ENCODE data around the gene SMPD4.
"Not testable (repeated sequence)": the region's sequence is repeated elsewhere in the genome, so short reads cannot be mapped to it uniquely, and the experiment has no call there.

SMPD4 gene

DNA sequence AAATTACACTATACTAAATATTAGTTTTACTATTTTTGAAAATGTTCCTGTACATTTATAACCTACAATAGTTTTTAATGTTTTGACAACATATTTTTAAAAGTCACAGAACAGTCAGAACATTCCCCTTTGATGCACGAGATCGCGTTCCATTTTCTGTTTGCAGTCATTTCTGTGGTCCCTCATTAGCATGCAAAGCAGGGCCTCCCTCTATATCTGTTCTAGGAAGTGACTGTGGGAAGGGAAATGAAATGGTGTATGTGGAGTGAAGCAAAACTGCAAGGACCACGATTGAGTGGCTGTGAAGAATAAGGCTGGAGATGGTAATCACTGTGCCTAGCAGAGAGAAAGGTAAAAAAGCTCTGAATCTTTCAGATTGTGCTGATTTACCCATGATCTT lies 41.1 kb upstream of the SMPD4 start:
- not testable (repeated sequence) for H3K27ac ChIP-seq (ENCODE audit: low read depth, low read length); H3K4me3 ChIP-seq (ENCODE audit: insufficient read depth, low read length, poor library complexity, severe bottlenecking); H3K4me2 ChIP-seq (ENCODE audit: low read depth, low read length, poor library complexity, severe bottlenecking); H3K9me3 ChIP-seq (ENCODE audit: insufficient read depth, low read length); H4K20me1 ChIP-seq (ENCODE audit: low read depth, low read length); H3F3A ChIP-seq (ENCODE audit: insufficient read depth); H3K9ac ChIP-seq (ENCODE audit: low read length); H3K79me2 ChIP-seq (ENCODE audit: insufficient read depth, low read length); H2AFZ ChIP-seq (ENCODE audit: low read depth, low read length, severe bottlenecking); H3K27me3 ChIP-seq (ENCODE audit: low read length); H3K36me3 ChIP-seq (ENCODE audit: low read length); H3K9me2 ChIP-seq (replicated peaks; ENCODE audit: insufficient read depth, low read length)

DNA sequence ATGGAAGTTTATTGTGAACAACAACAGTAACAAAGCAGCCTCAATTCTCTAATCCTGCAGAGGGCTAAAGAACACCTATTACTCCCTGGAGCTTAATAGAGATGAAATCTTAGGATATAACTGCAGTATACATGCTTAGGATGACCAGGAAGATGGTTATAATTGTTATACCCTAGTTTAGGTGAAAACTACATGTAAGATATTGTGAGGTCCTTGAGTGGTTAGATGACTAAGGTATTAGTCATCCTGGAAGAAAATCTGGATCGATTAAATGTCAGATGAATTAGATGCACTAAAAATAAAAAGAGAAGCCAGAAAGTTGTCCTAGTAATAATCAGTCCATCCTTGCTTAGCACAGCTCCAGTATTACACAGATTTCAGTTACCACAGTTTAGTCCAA lies 39.1 kb upstream of the SMPD4 start:
- H3K9me3 ChIP-seq (ENCODE audit: insufficient read depth, low read length); H3K27me3 ChIP-seq (ENCODE audit: low read length); H3F3A ChIP-seq (ENCODE audit: insufficient read depth); H3K4me3 ChIP-seq (ENCODE audit: insufficient read depth, low read length, poor library complexity, severe bottlenecking); H3K27ac ChIP-seq (ENCODE audit: low read depth, low read length); H3K36me3 ChIP-seq (ENCODE audit: low read length); H3K79me2 ChIP-seq (ENCODE audit: insufficient read depth, low read length); H4K20me1 ChIP-seq (ENCODE audit: low read depth, low read length); H3K9ac ChIP-seq (ENCODE audit: low read length); H3K4me2 ChIP-seq (ENCODE audit: low read depth, low read length, poor library complexity, severe bottlenecking); H2AFZ ChIP-seq (ENCODE audit: low read depth, low read length, severe bottlenecking); H3K9me2 ChIP-seq (replicated peaks; ENCODE audit: insufficient read depth, low read length): not testable (repeated sequence)

DNA sequence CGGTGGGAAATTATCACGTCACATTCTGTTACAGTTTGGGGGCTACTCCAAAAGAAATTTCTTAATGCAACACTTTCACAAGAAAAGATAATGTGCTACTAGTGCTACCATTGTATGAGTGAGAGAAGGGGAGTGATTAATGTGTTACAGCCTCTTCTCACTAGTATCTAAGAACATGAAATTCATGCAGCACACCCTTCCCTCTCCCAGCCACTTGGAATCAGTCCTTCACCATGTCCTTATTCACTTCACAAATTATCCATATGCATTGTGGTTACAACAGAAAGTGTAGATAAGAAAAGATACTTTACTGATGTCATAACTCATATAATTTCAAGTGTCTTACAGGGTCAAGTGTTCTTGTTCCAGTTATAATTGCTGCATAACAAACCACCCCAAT lies 37.7 kb upstream of the SMPD4 start:
- not testable (repeated sequence) for H3K79me2 ChIP-seq (ENCODE audit: insufficient read depth, low read length); H2AFZ ChIP-seq (ENCODE audit: low read depth, low read length, severe bottlenecking); H4K20me1 ChIP-seq (ENCODE audit: low read depth, low read length); H3K27ac ChIP-seq (ENCODE audit: low read depth, low read length); H3K9ac ChIP-seq (ENCODE audit: low read length); H3K9me3 ChIP-seq (ENCODE audit: insufficient read depth, low read length); H3K36me3 ChIP-seq (ENCODE audit: low read length); H3K9me2 ChIP-seq (replicated peaks; ENCODE audit: insufficient read depth, low read length); H3K27me3 ChIP-seq (ENCODE audit: low read length); H3K4me2 ChIP-seq (ENCODE audit: low read depth, low read length, poor library complexity, severe bottlenecking); H3F3A ChIP-seq (ENCODE audit: insufficient read depth); H3K4me3 ChIP-seq (ENCODE audit: insufficient read depth, low read length, poor library complexity, severe bottlenecking)

DNA sequence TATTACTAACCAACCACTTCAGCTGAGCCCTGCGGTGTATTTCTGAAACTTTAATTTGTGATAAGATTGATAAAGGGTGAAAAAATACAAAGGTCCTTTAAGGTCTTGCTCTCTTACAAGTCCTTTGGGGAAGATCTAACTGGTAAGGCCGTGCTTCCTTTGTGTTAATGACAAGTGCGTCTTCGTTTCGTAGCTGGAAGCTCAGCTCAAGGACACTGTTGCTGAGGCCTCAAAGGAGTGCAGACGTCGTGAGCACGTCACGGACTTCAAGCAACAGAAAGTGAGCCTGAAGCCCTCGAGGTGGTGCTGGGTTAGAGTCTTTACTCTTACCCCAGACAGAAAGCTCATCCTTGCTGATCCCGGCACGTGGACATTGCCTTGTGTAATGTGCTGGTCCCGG lies 25.6 kb upstream of the SMPD4 start:
- not testable (repeated sequence) for H3K79me2 ChIP-seq (ENCODE audit: insufficient read depth, low read length); H3K27me3 ChIP-seq (ENCODE audit: low read length); H4K20me1 ChIP-seq (ENCODE audit: low read depth, low read length); H3K9me3 ChIP-seq (ENCODE audit: insufficient read depth, low read length); H3K9ac ChIP-seq (ENCODE audit: low read length); H3K27ac ChIP-seq (ENCODE audit: low read depth, low read length); H3K36me3 ChIP-seq (ENCODE audit: low read length); H3F3A ChIP-seq (ENCODE audit: insufficient read depth); H3K4me3 ChIP-seq (ENCODE audit: insufficient read depth, low read length, poor library complexity, severe bottlenecking); H3K9me2 ChIP-seq (replicated peaks; ENCODE audit: insufficient read depth, low read length); H2AFZ ChIP-seq (ENCODE audit: low read depth, low read length, severe bottlenecking); H3K4me2 ChIP-seq (ENCODE audit: low read depth, low read length, poor library complexity, severe bottlenecking)

DNA sequence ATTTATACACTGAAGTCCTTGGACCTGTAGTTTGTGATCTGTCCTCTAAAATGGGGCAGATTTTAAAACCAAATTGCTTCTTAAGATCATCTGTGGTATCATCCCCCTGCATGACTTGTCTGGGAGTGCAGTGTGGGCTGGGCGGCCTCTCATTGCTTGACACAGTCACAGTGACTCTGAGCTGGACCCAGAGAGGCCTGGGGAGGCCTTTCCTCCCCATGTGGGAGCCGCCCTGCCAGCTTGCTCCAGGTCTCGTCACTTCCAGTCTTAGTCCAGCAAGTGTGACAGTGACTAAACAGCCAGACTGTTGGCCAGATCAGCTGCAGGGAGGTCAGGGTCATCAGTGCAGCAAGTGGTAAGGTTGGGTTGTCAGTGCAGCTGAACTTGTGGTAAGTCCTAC lies 21.7 kb upstream of the SMPD4 start:
- not testable (repeated sequence) for H3K27me3 ChIP-seq (ENCODE audit: low read length); H3K27ac ChIP-seq (ENCODE audit: low read depth, low read length); H3K36me3 ChIP-seq (ENCODE audit: low read length); H3K4me2 ChIP-seq (ENCODE audit: low read depth, low read length, poor library complexity, severe bottlenecking); H3K4me3 ChIP-seq (ENCODE audit: insufficient read depth, low read length, poor library complexity, severe bottlenecking); H3F3A ChIP-seq (ENCODE audit: insufficient read depth); H3K9me2 ChIP-seq (replicated peaks; ENCODE audit: insufficient read depth, low read length); H3K79me2 ChIP-seq (ENCODE audit: insufficient read depth, low read length); H3K9ac ChIP-seq (ENCODE audit: low read length); H2AFZ ChIP-seq (ENCODE audit: low read depth, low read length, severe bottlenecking); H4K20me1 ChIP-seq (ENCODE audit: low read depth, low read length); H3K9me3 ChIP-seq (ENCODE audit: insufficient read depth, low read length)

DNA sequence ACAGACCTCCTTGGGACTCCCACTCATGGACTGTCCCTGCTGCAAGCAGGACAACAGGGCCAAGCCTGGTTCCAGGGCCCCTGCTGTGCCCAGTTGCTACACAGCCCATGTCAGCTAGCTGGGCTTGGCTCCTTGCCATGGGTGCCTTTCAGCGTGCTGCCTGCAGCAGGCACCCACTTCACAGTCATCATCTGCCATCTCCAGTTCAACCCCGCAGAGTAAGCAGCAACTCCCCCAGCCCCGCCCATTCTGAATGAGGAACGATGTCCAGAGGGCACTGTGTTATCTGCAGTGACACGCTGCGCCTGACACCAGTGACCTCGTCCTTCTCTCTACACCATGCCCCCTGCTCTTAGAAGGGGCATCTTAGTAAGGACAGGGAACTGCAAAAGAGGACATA lies 21.1 kb upstream of the SMPD4 start:
- not testable (repeated sequence) for H3K4me2 ChIP-seq (ENCODE audit: low read depth, low read length, poor library complexity, severe bottlenecking); H3K4me3 ChIP-seq (ENCODE audit: insufficient read depth, low read length, poor library complexity, severe bottlenecking); H3K9me2 ChIP-seq (replicated peaks; ENCODE audit: insufficient read depth, low read length); H3K27me3 ChIP-seq (ENCODE audit: low read length); H3F3A ChIP-seq (ENCODE audit: insufficient read depth); H3K27ac ChIP-seq (ENCODE audit: low read depth, low read length); H3K36me3 ChIP-seq (ENCODE audit: low read length); H3K79me2 ChIP-seq (ENCODE audit: insufficient read depth, low read length); H3K9me3 ChIP-seq (ENCODE audit: insufficient read depth, low read length); H4K20me1 ChIP-seq (ENCODE audit: low read depth, low read length); H3K9ac ChIP-seq (ENCODE audit: low read length); H2AFZ ChIP-seq (ENCODE audit: low read depth, low read length, severe bottlenecking)
